OCI-LY1 (cell line): ENCODE data around the gene FARSA.

Source experiments
- H2AFZ ChIP-seq: fragments of 200-600 bp; sonication (generic), shearing (Covaris generic); 2 replicates; pipeline ENCODE4 v1.6.0; 2014; ENCODE audit warnings: antibody characterized with exemption, mild to moderate bottlenecking, low read length
- H3F3A ChIP-seq: fragments of 200-600 bp; sonication (generic), shearing (Covaris generic); 2 replicates; pipeline ENCODE4 v1.6.0; 2014; ENCODE audit warnings: mild to moderate bottlenecking, antibody characterized with exemption, low read length, moderate library complexity; ENCODE audit not compliant: insufficient read depth
- H3K27ac ChIP-seq: fragments of 200-600 bp; sonication (generic); 2 replicates; pipeline ENCODE4 v1.5.1; 2014; ENCODE audit warnings: low read length, mixed run types, mild to moderate bottlenecking, low read depth; ENCODE audit not compliant: poor library complexity, severe bottlenecking
- H3K27me3 ChIP-seq: fragments of 200-600 bp; sonication (generic); 2 replicates; pipeline ENCODE4 v1.6.0; 2014; ENCODE audit warnings: antibody characterized with exemption, mild to moderate bottlenecking, low read length, moderate library complexity; ENCODE audit not compliant: insufficient read depth
- H3K36me3 ChIP-seq: fragments of 200-600 bp; sonication (generic); 2 replicates; pipeline ENCODE4 v1.6.1; 2014; ENCODE audit warnings: mild to moderate bottlenecking, antibody characterized with exemption, low read length, moderate library complexity, mixed read lengths; ENCODE audit not compliant: insufficient read depth
- H3K4me1 ChIP-seq: fragments of 200-600 bp; sonication (generic); 2 replicates; pipeline ENCODE4 v1.5.1; 2014; ENCODE audit warnings: mild to moderate bottlenecking, low read length, moderate library complexity; ENCODE audit not compliant: insufficient read depth, severe bottlenecking
- H3K4me2 ChIP-seq: fragments of 200-600 bp; sonication (generic), shearing (Covaris generic); 2 replicates; pipeline ENCODE4 v1.6.1; 2014; ENCODE audit warnings: low read length
- H3K4me3 ChIP-seq: fragments of 200-600 bp; sonication (generic); 2 replicates; pipeline ENCODE4 v1.5.1; 2014; ENCODE audit warnings: low read length, low read depth, mild to moderate bottlenecking, mixed read lengths; ENCODE audit not compliant: poor library complexity, severe bottlenecking
- H3K79me2 ChIP-seq: fragments of 200-600 bp; shearing (Covaris generic); 2 replicates; pipeline ENCODE4 v1.6.1; 2016; ENCODE audit warnings: mixed run types, low read length, mixed read lengths; ENCODE audit not compliant: insufficient read depth
- H3K9ac ChIP-seq: fragments of 200-600 bp; sonication (generic), shearing (Covaris generic); 2 replicates; pipeline ENCODE4 v1.6.1; 2014; ENCODE audit warnings: mild to moderate bottlenecking, low read length, mixed read lengths
- H3K9me2 ChIP-seq: fragments of 200-600 bp; sonication (generic), shearing (Covaris generic); 2 replicates; pipeline ENCODE4 v1.6.1; 2014; ENCODE audit warnings: low read depth, mild to moderate bottlenecking, low read length, mixed read lengths
- H3K9me3 ChIP-seq: fragments of 200-600 bp; shearing (Covaris generic); 2 replicates; pipeline ENCODE4 v1.6.1; 2014; ENCODE audit warnings: low read length, mixed read lengths
- H4K20me1 ChIP-seq: fragments of 200-600 bp; sonication (generic), shearing (Covaris generic); 2 replicates; pipeline ENCODE4 v1.6.0; 2016; ENCODE audit warnings: mild to moderate bottlenecking, low read length; ENCODE audit not compliant: insufficient read depth
- EZH2 ChIP-seq: fragments of 200-600 bp; sonication (generic), shearing (Covaris generic); IDR thresholded peaks from 2 replicates; pipeline ENCODE4 v1.8.0; 2017; ENCODE audit warnings: borderline replicate concordance, mixed run types, mild to moderate bottlenecking, antibody characterized with exemption, low read length, moderate library complexity, mixed read lengths
- TF ChIP-seq, protein P1 (sequence below): fragments of 200-600 bp; sonication (generic), shearing (Covaris generic); IDR thresholded peaks from 2 replicates; pipeline ENCODE4 v1.5.1; 2017; ENCODE audit warnings: mild to moderate bottlenecking, antibody characterized with exemption, low read length, moderate library complexity, mixed read lengths

FARSA gene

GRCh38 chr19:12954612-12954962 lies 21.1 kb upstream of the FARSA start:
- TF ChIP-seq, protein P1, sequence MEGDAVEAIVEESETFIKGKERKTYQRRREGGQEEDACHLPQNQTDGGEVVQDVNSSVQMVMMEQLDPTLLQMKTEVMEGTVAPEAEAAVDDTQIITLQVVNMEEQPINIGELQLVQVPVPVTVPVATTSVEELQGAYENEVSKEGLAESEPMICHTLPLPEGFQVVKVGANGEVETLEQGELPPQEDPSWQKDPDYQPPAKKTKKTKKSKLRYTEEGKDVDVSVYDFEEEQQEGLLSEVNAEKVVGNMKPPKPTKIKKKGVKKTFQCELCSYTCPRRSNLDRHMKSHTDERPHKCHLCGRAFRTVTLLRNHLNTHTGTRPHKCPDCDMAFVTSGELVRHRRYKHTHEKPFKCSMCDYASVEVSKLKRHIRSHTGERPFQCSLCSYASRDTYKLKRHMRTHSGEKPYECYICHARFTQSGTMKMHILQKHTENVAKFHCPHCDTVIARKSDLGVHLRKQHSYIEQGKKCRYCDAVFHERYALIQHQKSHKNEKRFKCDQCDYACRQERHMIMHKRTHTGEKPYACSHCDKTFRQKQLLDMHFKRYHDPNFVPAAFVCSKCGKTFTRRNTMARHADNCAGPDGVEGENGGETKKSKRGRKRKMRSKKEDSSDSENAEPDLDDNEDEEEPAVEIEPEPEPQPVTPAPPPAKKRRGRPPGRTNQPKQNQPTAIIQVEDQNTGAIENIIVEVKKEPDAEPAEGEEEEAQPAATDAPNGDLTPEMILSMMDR, result no peak
- TF ChIP-seq EZH2, result no peak
- Histone ChIP-seq H2AFZ (no peak overlapping the region), H3K4me3 (peak overlapping the region; percentile 9), H3K27me3 (no peaks in the 10 kb centered on the region), H3K9me2 (no peaks in the 10 kb centered on the region), H3K79me2 (no peaks in the 10 kb centered on the region), H3K9me3 (no peaks in the 10 kb centered on the region), H3K36me3 (peaks cover 54% of the 10 kb centered on the region), H3K4me2 (peak overlapping the region; percentile 75), H3K9ac (peak overlapping the region; percentile 29; the same call in 1 of the 2 replicates), H3K4me1 (peaks cover 28% of the 10 kb centered on the region), H3F3A (peaks cover 14% of the 10 kb centered on the region), H4K20me1 (no peaks in the 10 kb centered on the region), H3K27ac (peak overlapping the region; percentile 89)

- Histone ChIP-seq H3K4me1 (peaks cover 28% of the 10 kb centered on the region), H3K4me2 (peak overlapping the region; percentile 75)
- TF ChIP-seq, protein P1, result no peak
- TF ChIP-seq EZH2, result no peak
These were observed 20.5 kb upstream of the FARSA start for GRCh38 chr19:12953799-12954611.

GRCh38 chr19:12953138-12953798 lies 19.8 kb upstream of the FARSA start:
- no peaks in the 10 kb centered on the region for H4K20me1 ChIP-seq

More at GRCh38 chr19:12953799-12954611, 20.5 kb upstream of the FARSA start:
- Histone ChIP-seq H3K4me3 (peak overlapping the region; percentile 9), H4K20me1 (no peaks in the 10 kb centered on the region), H3K79me2 (no peaks in the 10 kb centered on the region), H3K36me3 (peaks cover 60% of the 10 kb centered on the region), H3K9ac (peak overlapping the region; percentile 29; the same call in 1 of the 2 replicates), H3F3A (peaks cover 14% of the 10 kb centered on the region), H3K27me3 (no peaks in the 10 kb centered on the region), H3K27ac (peak overlapping the region; percentile 89), H3K9me2 (no peaks in the 10 kb centered on the region), H3K9me3 (no peaks in the 10 kb centered on the region), H2AFZ (no peak overlapping the region)

More at GRCh38 chr19:12953138-12953798, 19.8 kb upstream of the FARSA start:
- Histone ChIP-seq H3K36me3 (peaks cover 67% of the 10 kb centered on the region), H3K4me2 (no peak overlapping the region), H3K9ac (no peak overlapping the region), H3K9me2 (no peaks in the 10 kb centered on the region), H3K4me3 (no peak overlapping the region), H3K4me1 (peaks cover 28% of the 10 kb centered on the region), H3K9me3 (no peaks in the 10 kb centered on the region), H2AFZ (no peak overlapping the region), H3F3A (peaks cover 14% of the 10 kb centered on the region), H3K79me2 (no peaks in the 10 kb centered on the region), H3K27me3 (no peaks in the 10 kb centered on the region), H3K27ac (peak overlapping the region; percentile 89)
- TF ChIP-seq EZH2, result no peak
- TF ChIP-seq, protein P1, result no peak
